Loucy (cell line): ENCODE measurements around the gene GNAT1.

Source experiments
- CTCF ChIP-seq: fragments of 200-600 bp; sonication (generic); conservative IDR thresholded peaks from 2 replicates; pipeline ENCODE4 v1.5.1; 2014; ENCODE audit warnings: mild to moderate bottlenecking, antibody characterized with exemption, low read length
- EZH2phosphoT487 ChIP-seq: fragments of 200-600 bp; IDR thresholded peaks from 2 replicates; pipeline ENCODE4 v1.6.1; 2018; ENCODE audit warnings: antibody characterized with exemption, mild to moderate bottlenecking, moderate library complexity, borderline replicate concordance

GRCh38 chr3:50160561-50160983, 30.8 kb upstream of the GNAT1 start:
- TF ChIP-seq EZH2phosphoT487 (no peak), CTCF (no peak)
